Prostate gland (tissue), 2 donors: ENCODE results near the gene HIBADH.

Source experiments
- CTCF ChIP-seq, 4 experiments: fragments of 200-600 bp in 2 of 4; fragments of 450-650 bp in 2 of 4; sonication (generic) in 2 of 4; IDR thresholded peaks; 1 replicate in 3 of 4; 2 replicates in 1 of 4; pipeline ENCODE4 v1.5.1; 2016 to 2019; ENCODE audit warnings: antibody characterized with exemption in 4 of 4, mild to moderate bottlenecking in 2 of 4, moderate library complexity in 2 of 4
- POLR2AphosphoS5 ChIP-seq: sonication (generic); formaldehyde crosslinking; IDR thresholded peaks from one replicate; pipeline ENCODE4 v1.6.1; 2017; ENCODE audit warnings: antibody characterized with exemption

GRCh38 chr7:27478084-27478483 lies 184.6 kb downstream of the HIBADH start:
- TF ChIP-seq CTCF (IDR thresholded peaks at IDR 0.05), result no peak
- no peak for TF ChIP-seq POLR2AphosphoS5
